K562 (cell line): ENCODE data around the gene EFNA2. TPM values are rescaled to one million over a fixed set of nuclear protein-coding genes. Genes with fewer than 3 reads are reported as not detected.

Source experiments
- CAMTA2 ChIP-seq: fragments of 250-450 bp; sonication (Bioruptor Pico); conservative IDR thresholded peaks from 2 replicates; pipeline ENCODE4 v1.5.1; 2022
- DDX20 ChIP-seq: fragments of 450-650 bp; IDR thresholded peaks from 2 replicates; pipeline ENCODE4 v1.6.1; 2016; ENCODE audit warnings: missing genetic modification characterization, low read depth, mild to moderate bottlenecking, missing compliant biosample characterization, moderate library complexity
- DPF2 ChIP-seq: fragments of 450-650 bp; IDR thresholded peaks from 2 replicates; pipeline ENCODE4 v1.6.1; 2016
- MYC ChIP-seq, 2 experiments: fragments of 250-450 bp in 1 of 2; sonication (Bioruptor Pico) in 1 of 2; IDR thresholded peaks; 2 replicates each; pipeline versions ENCODE4 v1.5.1 to v1.6.1; 2012 to 2021; ENCODE audit warnings: low read depth in 2 of 2, borderline replicate concordance in 1 of 2, improper control_type of control experiment in 1 of 2, low read length in 1 of 2, mild to moderate bottlenecking in 1 of 2, moderate library complexity in 1 of 2
- NFRKB ChIP-seq: fragments of 450-650 bp; IDR thresholded peaks from 2 replicates; pipeline ENCODE4 v1.6.1; 2016; ENCODE audit warnings: low read depth
- POLR2A ChIP-seq: fragments of 450-650 bp; conservative IDR thresholded peaks from 2 replicates; pipeline ENCODE4 v1.6.1; 2016
- RBM25 ChIP-seq: fragments of 200-400 bp; formaldehyde crosslinking; IDR thresholded peaks from 2 replicates; pipeline ENCODE4 v1.6.1; 2018; ENCODE audit warnings: low read length, low read depth, moderate library complexity; ENCODE audit not compliant: severe bottlenecking
- TEAD4 ChIP-seq, 2 experiments: sonication (generic) in 1 of 2; formaldehyde crosslinking in 1 of 2; IDR thresholded peaks; 2 replicates each; pipeline versions ENCODE4 v1.6.1 to v1.8.0; 2012 to 2022; ENCODE audit warnings: borderline replicate concordance in 1 of 2, inconsistent platforms in 1 of 2, low read length in 1 of 2, mild to moderate bottlenecking in 1 of 2, missing genetic modification reagents in 1 of 2
- TSC22D4 ChIP-seq: fragments of 450-650 bp; IDR thresholded peaks from 2 replicates; pipeline ENCODE4 v1.6.1; 2016; ENCODE audit warnings: missing genetic modification characterization, missing biosample characterization, control low read depth
- ZBTB17 ChIP-seq: fragments of 450-650 bp; formaldehyde crosslinking; IDR thresholded peaks from 2 replicates; pipeline ENCODE4 v1.4.0; 2020; ENCODE audit warnings: mild to moderate bottlenecking
- ZBTB7A ChIP-seq: IDR thresholded peaks from 2 replicates; pipeline ENCODE4 v1.6.1; 2011; ENCODE audit warnings: low read depth, mild to moderate bottlenecking, low read length, moderate library complexity, borderline replicate concordance; ENCODE audit not compliant: control insufficient read depth
- ZNF395 ChIP-seq: fragments of 200-800 bp; sonication (Bioruptor generic); IDR thresholded peaks from 2 replicates; pipeline ENCODE4 v1.6.1; 2017; ENCODE audit warnings: missing genetic modification characterization, missing compliant biosample characterization
- polyA plus RNA-seq, 8 experiments: library from polyadenylated mRNA; depleted of rRNA in 4 of 8; stranded (reverse) in 5 of 8; unstranded in 3 of 8; fragments of >200 nt; fragmentation: Nextera tagmentation in 2 of 8; fragmentation: Illumina TruSeq in 1 of 8; extraction: Ambion mirVana in 2 of 8; extraction: Trizol in 1 of 8; gene quantifications; 2 replicates each; pipeline versions ENCODE4 v1.2.1 to v1.2.3, GENCODE V29; 2011 to 2014; ENCODE audit warnings: inconsistent platforms in 1 of 8, missing spikeins in 1 of 8
- total RNA-seq, 7 experiments: library from RNA; depleted of rRNA in 6 of 7; stranded (reverse); fragments of >200 nt in 6 of 7; fragmentation: Illumina TruSeq in 2 of 7; extraction: Trizol in 2 of 7; gene quantifications; 2 replicates each; pipeline versions ENCODE4 v1.2.1 to v1.2.3, GENCODE V29; 2011 to 2021; ENCODE audit warnings: low replicate concordance in 1 of 7
- TF ChIP-seq, protein P1 (sequence below): sonication (generic); formaldehyde crosslinking; IDR thresholded peaks from 2 replicates; pipeline ENCODE4 v1.8.0; 2022; ENCODE audit warnings: mild to moderate bottlenecking, missing genetic modification reagents
- TF ChIP-seq, protein P2 (sequence below): fragments of 250-450 bp; sonication (Bioruptor Pico); IDR thresholded peaks from 2 replicates; pipeline ENCODE4 v1.5.0; 2021; ENCODE audit warnings: mild to moderate bottlenecking, moderate library complexity
- TF ChIP-seq, protein P3 (sequence below): sonication (generic); formaldehyde crosslinking; IDR thresholded peaks from 2 replicates; pipeline ENCODE4 v1.9.0; 2022; ENCODE audit warnings: mild to moderate bottlenecking, missing genetic modification reagents

The EFNA2 gene
- total and polyA plus RNA-seq, 9 of the 15 experiments (the other 6 are each of a cell fraction or from before 2014, with no cell fraction given) = 0.11 to 0.44 (median 0.15) TPM; not detected in 6

GRCh38 chr19:1275976-1276627 lies 9.6 kb upstream of the EFNA2 start (continued):
- TF ChIP-seq ZBTB7A (peak; percentile 81), RBM25 (no peak), TEAD4 (IDR thresholded peaks at IDR 0.05; ENCODE audit: low read length) (peak; percentile 85), TEAD4 (CRISPR knock-in tag; IDR thresholded peaks at IDR 0.05; ENCODE audit: borderline replicate concordance) (no peak), ZBTB17 (0 out of 2 replicates have a peak, but pooled peaks have one; percentile 16), DDX20 (tag) (no peak), NFRKB (0 out of 2 replicates have a peak, but pooled peaks have one; percentile 22), ZNF395 (CRISPR knock-in tag) (peak; percentile 74), POLR2A (peak; percentile 48), CAMTA2 (CRISPR knock-in tag) (no peak), MYC (IDR thresholded peaks at IDR 0.05; ENCODE audit: low read depth, low read length) (no peak), MYC (CRISPR knock-in tag; IDR thresholded peaks at IDR 0.05; ENCODE audit: borderline replicate concordance, low read depth) (peak; percentile 89; the same call in 1 of the 2 replicates), DPF2 (peak; percentile 69; the same call in 1 of the 2 replicates), TSC22D4 (tag) (no peak)
- TF ChIP-seq, protein P1, sequence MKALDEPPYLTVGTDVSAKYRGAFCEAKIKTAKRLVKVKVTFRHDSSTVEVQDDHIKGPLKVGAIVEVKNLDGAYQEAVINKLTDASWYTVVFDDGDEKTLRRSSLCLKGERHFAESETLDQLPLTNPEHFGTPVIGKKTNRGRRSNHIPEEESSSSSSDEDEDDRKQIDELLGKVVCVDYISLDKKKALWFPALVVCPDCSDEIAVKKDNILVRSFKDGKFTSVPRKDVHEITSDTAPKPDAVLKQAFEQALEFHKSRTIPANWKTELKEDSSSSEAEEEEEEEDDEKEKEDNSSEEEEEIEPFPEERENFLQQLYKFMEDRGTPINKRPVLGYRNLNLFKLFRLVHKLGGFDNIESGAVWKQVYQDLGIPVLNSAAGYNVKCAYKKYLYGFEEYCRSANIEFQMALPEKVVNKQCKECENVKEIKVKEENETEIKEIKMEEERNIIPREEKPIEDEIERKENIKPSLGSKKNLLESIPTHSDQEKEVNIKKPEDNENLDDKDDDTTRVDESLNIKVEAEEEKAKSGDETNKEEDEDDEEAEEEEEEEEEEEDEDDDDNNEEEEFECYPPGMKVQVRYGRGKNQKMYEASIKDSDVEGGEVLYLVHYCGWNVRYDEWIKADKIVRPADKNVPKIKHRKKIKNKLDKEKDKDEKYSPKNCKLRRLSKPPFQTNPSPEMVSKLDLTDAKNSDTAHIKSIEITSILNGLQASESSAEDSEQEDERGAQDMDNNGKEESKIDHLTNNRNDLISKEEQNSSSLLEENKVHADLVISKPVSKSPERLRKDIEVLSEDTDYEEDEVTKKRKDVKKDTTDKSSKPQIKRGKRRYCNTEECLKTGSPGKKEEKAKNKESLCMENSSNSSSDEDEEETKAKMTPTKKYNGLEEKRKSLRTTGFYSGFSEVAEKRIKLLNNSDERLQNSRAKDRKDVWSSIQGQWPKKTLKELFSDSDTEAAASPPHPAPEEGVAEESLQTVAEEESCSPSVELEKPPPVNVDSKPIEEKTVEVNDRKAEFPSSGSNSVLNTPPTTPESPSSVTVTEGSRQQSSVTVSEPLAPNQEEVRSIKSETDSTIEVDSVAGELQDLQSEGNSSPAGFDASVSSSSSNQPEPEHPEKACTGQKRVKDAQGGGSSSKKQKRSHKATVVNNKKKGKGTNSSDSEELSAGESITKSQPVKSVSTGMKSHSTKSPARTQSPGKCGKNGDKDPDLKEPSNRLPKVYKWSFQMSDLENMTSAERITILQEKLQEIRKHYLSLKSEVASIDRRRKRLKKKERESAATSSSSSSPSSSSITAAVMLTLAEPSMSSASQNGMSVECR (CRISPR knock-in tag) = peak; percentile 23
- TF ChIP-seq, protein P2, sequence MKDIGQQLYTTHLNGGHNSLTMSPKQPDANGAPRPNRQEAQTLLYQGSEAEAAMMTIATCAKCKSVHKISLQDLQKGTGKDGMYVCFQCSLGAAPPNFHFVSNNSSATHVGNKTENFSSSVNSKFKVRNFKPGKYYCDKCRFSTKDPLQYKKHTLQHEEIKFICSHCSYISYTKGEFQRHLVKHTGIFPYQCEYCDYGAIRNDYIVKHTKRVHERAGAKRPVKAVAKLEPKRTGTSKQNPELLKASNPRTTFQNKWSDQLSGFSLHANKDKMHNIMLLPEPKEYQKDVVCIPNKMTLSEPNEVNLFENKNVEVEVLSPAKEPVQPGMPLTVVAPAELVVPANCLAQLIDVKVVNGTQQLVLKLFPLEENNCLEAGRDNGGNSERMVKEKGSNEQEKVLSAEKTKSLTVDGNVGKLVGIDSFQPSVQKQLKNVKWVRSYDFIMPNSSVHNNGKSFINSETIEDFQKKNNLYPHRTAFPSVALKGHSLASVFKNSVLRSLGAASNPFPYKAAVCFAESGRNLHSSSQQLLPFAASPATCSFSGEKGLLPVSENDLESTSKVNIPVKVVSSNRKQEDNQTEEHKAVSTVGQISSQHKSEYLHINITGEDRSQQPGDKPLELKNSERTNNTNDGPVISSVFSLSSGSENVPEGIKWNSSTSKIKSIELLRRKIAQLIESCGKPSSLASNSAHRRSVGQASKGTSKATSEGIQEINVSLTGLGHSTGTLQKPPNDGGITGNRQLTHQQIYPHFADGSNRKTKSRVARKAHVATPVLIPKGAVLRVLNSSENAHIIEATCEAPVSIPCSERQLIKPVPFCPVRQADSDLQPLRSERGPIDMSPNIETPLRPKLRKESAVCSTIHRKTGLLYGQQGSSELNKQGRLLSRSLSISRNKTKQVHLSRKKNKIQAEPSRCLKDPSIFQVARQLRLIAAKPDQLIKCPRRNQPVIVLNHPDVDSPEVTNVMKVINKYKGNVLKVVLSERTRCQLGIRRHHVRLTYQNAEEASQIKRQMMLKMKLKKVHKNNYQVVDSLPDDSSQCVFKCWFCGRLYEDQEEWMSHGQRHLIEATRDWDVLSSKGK (CRISPR knock-in tag) = no peak
- TF ChIP-seq, protein P3, sequence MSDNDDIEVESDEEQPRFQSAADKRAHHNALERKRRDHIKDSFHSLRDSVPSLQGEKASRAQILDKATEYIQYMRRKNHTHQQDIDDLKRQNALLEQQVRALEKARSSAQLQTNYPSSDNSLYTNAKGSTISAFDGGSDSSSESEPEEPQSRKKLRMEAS (CRISPR knock-in tag) = peak; percentile 76
